Muscle of leg (tissue), 11 donors: ENCODE results near the gene LPXN. TPM values are rescaled to one million over a fixed set of nuclear protein-coding genes. Genes with fewer than 3 reads are reported as not detected.

ENCODE experiments used
- DNase-seq: peaks from one replicate; pipeline ENCODE4 v3.0.0; 2013
- H3K27ac ChIP-seq: one replicate; pipeline ENCODE4 v1.5.1; 2013; ENCODE audit warnings: mild to moderate bottlenecking, low read length, control low read depth
- H3K27me3 ChIP-seq: one replicate; pipeline ENCODE4 v1.6.1; 2013; ENCODE audit warnings: low read length; ENCODE audit not compliant: control insufficient read depth, insufficient read depth
- H3K36me3 ChIP-seq: one replicate; pipeline ENCODE4 v1.6.1; 2013; ENCODE audit warnings: low read length; ENCODE audit not compliant: control insufficient read depth, insufficient read depth
- H3K4me1 ChIP-seq: one replicate; pipeline ENCODE4 v1.6.1; 2013; ENCODE audit warnings: low read length; ENCODE audit not compliant: control insufficient read depth, insufficient read depth
- H3K4me3 ChIP-seq: one replicate; pipeline ENCODE4 v1.5.1; 2013; ENCODE audit warnings: low read length, control low read depth
- H3K9me3 ChIP-seq: replicated peaks from 2 replicates; pipeline ENCODE4 v1.6.1; 2013; ENCODE audit warnings: low read depth, low read length; ENCODE audit not compliant: control insufficient read depth
- WGBS: methylation state at CpG from one replicate; pipeline ENCODE4 v1.1.5; 2013; ENCODE audit warnings: missing lambda C conversion rate; ENCODE audit not compliant: insufficient coverage; 5-methylcytosine and 5-hydroxymethylcytosine counted together
- polyA plus RNA-seq, 8 donors: library from polyadenylated mRNA; unstranded; fragments of 120-200 nt; gene quantifications; one replicate each; pipeline versions ENCODE4 v1.2.1 to v1.2.3, GENCODE V29; 2013; ENCODE audit warnings: inconsistent platforms in 1 of 8, low replicate concordance in 1 of 8; ENCODE audit not compliant: insufficient read length in 8 of 8, insufficient read depth in 1 of 8
- total RNA-seq: library from RNA; stranded (reverse); fragments of 120-200 nt; gene quantifications from one replicate; pipeline ENCODE4 v1.2.4, GENCODE V29; 2013

Gene LPXN
- total and polyA plus RNA-seq, 9 donors: 2.6 to 5.6 (median 3.6) TPM

DNA sequence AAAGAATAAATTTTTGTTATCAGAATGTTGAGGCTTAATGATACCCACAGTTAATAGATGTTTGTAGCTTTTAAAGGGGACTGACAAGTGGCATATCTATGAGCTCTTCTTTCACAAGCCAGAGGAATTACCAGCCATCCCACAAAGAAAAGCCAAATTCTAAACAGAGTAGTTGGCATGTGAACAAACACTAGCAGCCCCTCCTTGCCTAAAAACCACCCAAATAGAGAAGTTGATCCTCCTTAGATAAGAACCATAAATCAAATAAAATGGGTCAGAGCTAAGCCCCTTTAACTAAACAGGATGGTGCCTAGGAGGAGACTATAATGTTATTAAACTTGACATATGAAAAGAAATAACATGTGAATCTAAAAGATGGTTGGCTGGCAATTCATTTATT is 11.4 kb downstream of the LPXN start:
- H3K36me3 ChIP-seq: peaks cover 2% of the 10 kb centered on the region

GRCh38 chr11:58562375-58562800 is 13.3 kb downstream of the LPXN start:
- Histone ChIP-seq H3K4me3 (no peak overlapping the region), H3K27ac (no peak overlapping the region), H3K9me3 (no peaks in the 10 kb centered on the region), H3K36me3 (no peaks in the 10 kb centered on the region), H3K4me1 (no peaks in the 10 kb centered on the region), H3K27me3 (no peaks in the 10 kb centered on the region)
- no peak for DNase-seq

More for the DNA sequence above, 11.4 kb downstream of the LPXN start:
- Histone ChIP-seq H3K4me1 (no peaks in the 10 kb centered on the region), H3K4me3 (no peak overlapping the region), H3K27me3 (no peaks in the 10 kb centered on the region), H3K27ac (no peak overlapping the region), H3K9me3 (no peaks in the 10 kb centered on the region)
- no peak for DNase-seq

- no peak for DNase-seq
- H3K36me3 ChIP-seq: no peaks in the 10 kb centered on the region
- WGBS: 28% methylated on average over 2 of the region's 2 CpGs
Observed at GRCh38 chr11:58561394-58562098, 14.1 kb downstream of the LPXN start.

DNA sequence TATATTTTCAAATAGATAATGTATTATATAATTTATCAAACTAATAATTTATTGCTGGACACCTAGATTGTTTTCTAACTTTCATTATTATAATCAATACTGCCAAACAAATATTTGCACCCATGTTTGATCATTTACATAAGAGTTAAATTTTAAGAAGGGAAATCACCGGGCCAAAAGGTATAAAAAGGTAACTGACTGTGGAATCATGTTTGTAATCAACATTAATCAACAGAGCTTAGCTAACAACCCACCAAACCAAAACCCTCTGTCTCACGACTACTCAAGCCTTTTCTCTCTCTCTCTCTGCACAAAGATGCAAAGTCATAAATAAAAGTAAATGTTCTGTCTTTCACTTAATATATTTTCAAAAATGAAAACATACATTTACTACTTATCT is 14.8 kb downstream of the LPXN start:
- Histone ChIP-seq H3K27me3 (no peaks in the 10 kb centered on the region), H3K9me3 (no peaks in the 10 kb centered on the region), H3K4me1 (no peaks in the 10 kb centered on the region), H3K36me3 (no peaks in the 10 kb centered on the region), H3K4me3 (no peak overlapping the region), H3K27ac (no peak overlapping the region)
- WGBS: no CpG with 5 or more reads among the region's 2 CpGs
- no peak for DNase-seq

More at GRCh38 chr11:58561394-58562098, 14.1 kb downstream of the LPXN start:
- H3K9me3 ChIP-seq: no peaks in the 10 kb centered on the region
- no peak overlapping the region for H3K4me3 ChIP-seq
- H3K27ac ChIP-seq: no peak overlapping the region
- H3K4me1 ChIP-seq: no peaks in the 10 kb centered on the region
- no peaks in the 10 kb centered on the region for H3K27me3 ChIP-seq

DNA sequence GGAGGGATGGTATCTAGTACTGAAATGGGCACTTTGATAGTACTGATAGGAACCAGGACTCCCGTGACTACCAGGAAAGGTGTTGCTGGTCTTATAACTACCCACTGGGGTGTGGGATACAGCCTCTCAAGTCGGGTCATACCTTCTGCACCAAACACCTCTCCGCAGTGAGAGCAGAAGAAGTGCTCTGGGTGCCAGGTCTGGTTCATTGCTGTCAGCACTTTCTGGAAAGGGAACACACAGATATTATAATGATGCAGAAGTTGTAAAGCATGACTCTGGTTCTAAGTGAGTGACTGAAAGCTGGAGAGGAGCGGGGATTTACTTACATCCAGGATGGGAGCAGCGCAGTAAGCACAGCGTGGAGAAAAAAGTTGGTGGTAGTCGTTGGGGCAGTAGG is 26.0 kb downstream of the LPXN start:
- WGBS: 94% methylated on average over 4 of the region's 7 CpGs
- Histone ChIP-seq H3K4me1 (no peaks in the 10 kb centered on the region), H3K36me3 (peaks cover 20% of the 10 kb centered on the region), H3K27me3 (no peaks in the 10 kb centered on the region), H3K27ac (no peak overlapping the region), H3K4me3 (no peak overlapping the region), H3K9me3 (no peaks in the 10 kb centered on the region)
- no peak for DNase-seq

GRCh38 chr11:58546841-58547240 is 28.8 kb downstream of the LPXN start:
- Histone ChIP-seq H3K4me1 (no peaks in the 10 kb centered on the region), H3K27ac (no peak overlapping the region), H3K9me3 (no peaks in the 10 kb centered on the region), H3K36me3 (peaks cover 17% of the 10 kb centered on the region), H3K4me3 (no peak overlapping the region), H3K27me3 (no peaks in the 10 kb centered on the region)
- no peak for DNase-seq
- no CpG with 5 or more reads among the region's 1 CpG for WGBS

- DNase-seq: no peak
- Histone ChIP-seq H3K27ac (no peak overlapping the region), H3K36me3 (peaks cover 10% of the 10 kb centered on the region), H3K9me3 (peaks cover 2% of the 10 kb centered on the region), H3K4me3 (no peak overlapping the region), H3K27me3 (no peaks in the 10 kb centered on the region), H3K4me1 (no peaks in the 10 kb centered on the region)
- WGBS: 93% methylated on average over 25 of the region's 25 CpGs
Observed at GRCh38 chr11:58531865-58532341, 43.8 kb downstream of the LPXN start.

GRCh38 chr11:58530236-58530635 is 45.4 kb downstream of the LPXN start:
- DNase-seq: no peak
- H3K9me3 ChIP-seq: peaks cover 2% of the 10 kb centered on the region
- 80% methylated on average over 1 of the region's 3 CpGs for WGBS
- H3K4me3 ChIP-seq: no peak overlapping the region
- peaks cover 10% of the 10 kb centered on the region for H3K36me3 ChIP-seq
- H3K4me1 ChIP-seq: no peaks in the 10 kb centered on the region
- no peaks in the 10 kb centered on the region for H3K27me3 ChIP-seq
- no peak overlapping the region for H3K27ac ChIP-seq

GRCh38 chr11:58527429-58527828 is 48.2 kb downstream of the LPXN start:
- Histone ChIP-seq H3K27ac (no peak overlapping the region), H3K9me3 (peaks cover 2% of the 10 kb centered on the region), H3K27me3 (no peaks in the 10 kb centered on the region), H3K36me3 (peaks cover 10% of the 10 kb centered on the region), H3K4me1 (peaks cover 4% of the 10 kb centered on the region), H3K4me3 (no peak overlapping the region)
- DNase-seq: no peak
- 92% methylated on average over 6 of the region's 6 CpGs for WGBS

DNA sequence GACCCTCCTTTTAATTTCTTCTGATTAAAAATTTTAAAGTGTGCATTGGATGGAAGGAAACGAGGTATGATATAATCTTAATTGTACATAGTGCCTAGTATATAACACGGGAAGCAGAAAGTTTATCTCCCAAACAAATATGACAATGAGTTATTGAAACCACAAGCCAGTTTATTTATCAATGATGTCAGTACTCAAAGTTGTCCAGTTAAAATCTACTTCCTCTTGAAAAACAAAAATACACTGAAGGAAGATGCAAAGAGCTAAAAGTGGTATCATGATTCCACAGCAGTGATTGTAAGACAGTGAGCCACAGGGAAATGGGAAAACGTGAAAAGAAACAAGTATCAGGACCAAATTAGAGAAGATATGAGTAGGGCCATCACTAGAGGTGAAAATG is 48.9 kb downstream of the LPXN start:
- Histone ChIP-seq H3K27ac (no peak overlapping the region), H3K9me3 (no peaks in the 10 kb centered on the region), H3K36me3 (peaks cover 10% of the 10 kb centered on the region), H3K27me3 (no peaks in the 10 kb centered on the region), H3K4me3 (no peak overlapping the region), H3K4me1 (peaks cover 4% of the 10 kb centered on the region)
- WGBS: 73% methylated on average over 1 of the region's 3 CpGs
- DNase-seq: no peak
